EH (cell line): Measurements from ENCODE around the gene CD37.
"Not testable (repeated sequence)": the region's sequence is repeated elsewhere in the genome, so short reads cannot be mapped to it uniquely, and the experiment has no call there.

Experiments
- DNase-seq: peaks from one replicate; pipeline ENCODE4 v3.0.0-alpha.2; 2015; ENCODE audit warnings: low read depth

Gene CD37

DNA sequence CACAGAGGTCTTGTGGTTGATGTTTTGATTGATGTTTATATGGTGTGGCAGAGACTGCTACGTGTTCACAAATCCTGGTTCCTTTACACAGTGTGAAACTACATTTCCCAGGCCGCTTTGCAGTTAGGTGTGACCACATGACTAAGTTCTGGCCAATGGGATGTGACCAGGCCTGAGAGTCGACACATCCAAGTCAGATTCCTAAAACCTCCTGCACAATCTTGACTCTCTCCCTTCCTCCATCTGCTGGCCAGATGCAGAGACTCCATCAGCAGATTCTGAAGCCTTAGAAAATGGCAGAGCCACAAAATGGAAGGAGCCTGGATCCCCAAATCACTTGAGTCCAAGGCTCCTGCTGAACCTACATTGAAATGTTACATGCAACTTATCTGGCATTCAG, 12.6 kb downstream of the CD37 start:
- DNase-seq = peak; percentile 87

DNA sequence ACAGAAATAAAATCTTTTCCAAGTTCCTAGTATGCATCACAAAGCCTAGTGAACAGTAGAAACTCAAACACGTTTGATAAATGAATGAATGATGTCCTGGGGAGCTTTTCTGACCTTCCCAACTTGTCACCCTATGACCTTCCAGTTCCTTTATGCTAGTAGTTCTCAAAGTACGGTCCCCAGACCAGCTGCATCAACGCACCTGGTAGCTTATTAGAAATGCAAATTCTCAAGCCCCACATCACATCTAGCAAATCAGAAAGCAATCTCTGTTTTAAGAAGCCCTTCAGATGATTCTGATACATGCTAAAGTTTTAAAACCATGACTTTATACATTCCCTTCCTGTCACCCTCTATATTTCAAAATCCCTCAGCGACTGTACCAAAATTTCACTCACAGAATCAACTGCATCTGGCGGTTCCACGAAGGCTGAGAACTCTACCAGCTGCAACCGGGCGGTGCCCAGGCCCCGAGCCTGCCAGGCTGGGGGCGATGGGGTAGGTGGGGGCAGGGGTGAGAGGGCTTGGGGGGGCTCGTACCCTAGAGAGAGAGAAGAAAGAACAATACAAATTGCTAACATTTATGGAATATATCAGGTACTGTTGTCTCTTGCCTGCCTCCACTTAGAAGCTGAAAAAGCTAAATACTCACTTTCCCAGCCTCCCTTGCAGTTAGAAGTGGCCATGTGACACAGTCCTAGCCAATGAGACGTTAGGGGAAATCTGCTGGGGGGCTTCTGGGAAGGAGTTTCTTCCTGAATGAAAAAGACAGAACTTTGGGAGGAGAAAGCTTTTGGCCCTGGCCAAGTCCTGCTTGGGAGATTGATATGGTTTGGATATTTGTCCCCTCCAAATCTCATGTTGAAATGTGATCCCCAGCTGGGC, 13.3 kb downstream of the CD37 start:
- no peak for DNase-seq

DNA sequence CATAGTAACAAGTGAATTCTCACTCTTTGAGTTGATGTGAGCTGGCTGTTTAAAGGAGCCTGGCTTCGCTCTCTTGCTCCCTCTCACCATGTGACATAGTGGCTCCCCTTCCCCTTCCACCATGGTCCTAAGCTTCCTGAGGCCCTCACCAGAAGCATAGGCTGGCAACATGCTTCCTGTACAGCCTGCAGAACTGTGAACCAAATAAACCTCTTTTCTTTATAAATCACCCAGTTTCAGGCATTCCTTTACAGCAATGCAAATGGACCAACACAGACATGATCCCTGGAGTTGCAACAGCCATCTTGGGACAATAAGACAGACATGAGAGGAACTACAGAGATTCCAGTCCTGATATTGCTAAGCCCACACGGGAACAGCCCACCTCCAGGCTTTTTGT, 14.4 kb downstream of the CD37 start:
- no peak for DNase-seq

DNA sequence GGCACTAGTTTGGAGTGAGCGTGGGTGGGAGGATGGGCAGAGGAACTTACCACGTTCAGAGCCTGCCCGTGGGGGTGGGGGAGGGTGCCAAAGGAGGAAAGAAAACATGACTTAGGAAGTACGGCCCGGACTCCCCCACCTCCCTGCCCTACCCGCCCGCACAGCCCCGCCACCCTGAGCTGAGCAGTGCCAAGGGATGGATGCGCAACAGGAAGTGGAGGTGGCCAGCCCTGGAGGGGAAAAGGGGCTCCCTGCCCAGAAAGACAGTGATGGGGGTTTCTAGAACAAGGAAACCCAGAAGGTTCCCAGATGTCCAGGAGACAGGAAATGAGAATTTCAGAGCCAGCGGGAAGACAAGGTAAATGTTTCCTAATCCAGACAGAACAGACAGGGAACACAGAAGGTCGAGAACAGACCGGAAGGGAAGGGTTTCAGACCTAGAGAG, 20.7 kb downstream of the CD37 start:
- DNase-seq = peak; percentile 33

DNA sequence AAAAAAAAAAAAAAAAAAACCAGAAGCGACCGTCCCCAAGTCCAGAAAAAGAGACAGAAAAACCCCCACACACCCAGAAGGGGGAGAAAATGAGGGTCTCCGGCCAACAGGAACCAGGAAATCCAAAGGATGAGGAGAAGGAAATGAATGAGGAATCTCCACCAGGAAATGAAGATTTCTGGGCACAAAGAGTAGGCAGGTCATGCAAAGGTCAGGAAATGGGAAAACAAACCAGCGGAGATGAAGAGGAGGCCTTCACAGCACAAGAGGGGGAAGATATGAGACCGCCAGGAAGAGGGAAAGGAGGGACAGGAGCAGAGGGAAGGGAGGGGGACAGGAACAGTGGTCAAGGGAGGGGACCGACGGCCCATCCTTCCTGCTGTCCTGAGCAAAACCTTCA, 21.2 kb downstream of the CD37 start:
- peak; percentile 21 for DNase-seq

GRCh38 chr19:49357186-49357585, 22.0 kb downstream of the CD37 start:
- no peak for DNase-seq

DNA sequence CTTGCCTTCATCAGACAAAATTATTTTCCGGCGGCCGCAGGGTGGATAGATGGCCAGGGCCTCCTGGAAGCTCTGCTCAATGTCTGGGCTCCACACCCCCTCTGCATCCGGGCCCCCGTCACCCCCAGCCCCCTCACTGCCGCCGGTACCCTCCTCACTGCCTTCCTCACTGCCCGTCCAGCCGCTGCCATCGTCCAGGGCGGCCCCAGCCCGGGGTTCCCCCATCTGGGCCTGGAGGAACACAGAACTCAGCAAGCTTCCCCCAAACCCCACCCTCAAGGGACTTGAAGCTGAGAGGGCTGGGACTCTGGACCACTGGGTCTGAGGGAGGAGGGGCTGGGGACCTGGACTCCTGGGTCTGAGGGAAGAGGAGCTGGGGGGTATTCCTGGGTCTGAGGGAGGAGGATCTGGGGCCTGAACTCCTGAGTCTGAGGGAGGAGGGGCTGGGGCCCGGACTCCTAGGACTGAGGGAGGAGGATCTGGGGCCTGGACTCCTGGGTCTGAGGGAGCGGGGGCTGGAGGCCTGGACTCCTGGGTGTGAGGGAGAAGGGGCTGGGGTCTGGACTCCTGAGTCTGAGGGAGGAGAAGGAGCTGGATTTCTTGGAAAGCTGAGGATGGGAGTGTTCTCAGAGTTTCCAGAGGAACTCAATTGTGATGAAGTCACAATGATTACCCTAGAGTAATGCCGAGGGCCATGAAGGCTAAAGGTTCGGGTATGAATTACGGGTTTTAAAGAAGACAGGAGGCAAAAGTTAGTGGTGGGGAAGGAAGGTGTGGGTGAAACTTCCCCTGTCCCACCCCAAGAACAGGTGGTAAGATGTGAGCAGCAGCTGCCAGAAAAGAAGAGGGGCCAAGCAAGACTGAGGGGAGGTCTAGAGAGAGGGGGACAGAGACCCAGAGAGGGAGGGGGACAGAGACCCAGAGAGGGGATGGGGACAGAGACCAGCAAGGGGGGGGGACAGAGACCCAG, 24.9 kb downstream of the CD37 start:
- DNase-seq = peak; percentile 12

- peak; percentile 88 for DNase-seq
Measured at GRCh38 chr19:49361438-49362047, 26.3 kb downstream of the CD37 start.

DNA sequence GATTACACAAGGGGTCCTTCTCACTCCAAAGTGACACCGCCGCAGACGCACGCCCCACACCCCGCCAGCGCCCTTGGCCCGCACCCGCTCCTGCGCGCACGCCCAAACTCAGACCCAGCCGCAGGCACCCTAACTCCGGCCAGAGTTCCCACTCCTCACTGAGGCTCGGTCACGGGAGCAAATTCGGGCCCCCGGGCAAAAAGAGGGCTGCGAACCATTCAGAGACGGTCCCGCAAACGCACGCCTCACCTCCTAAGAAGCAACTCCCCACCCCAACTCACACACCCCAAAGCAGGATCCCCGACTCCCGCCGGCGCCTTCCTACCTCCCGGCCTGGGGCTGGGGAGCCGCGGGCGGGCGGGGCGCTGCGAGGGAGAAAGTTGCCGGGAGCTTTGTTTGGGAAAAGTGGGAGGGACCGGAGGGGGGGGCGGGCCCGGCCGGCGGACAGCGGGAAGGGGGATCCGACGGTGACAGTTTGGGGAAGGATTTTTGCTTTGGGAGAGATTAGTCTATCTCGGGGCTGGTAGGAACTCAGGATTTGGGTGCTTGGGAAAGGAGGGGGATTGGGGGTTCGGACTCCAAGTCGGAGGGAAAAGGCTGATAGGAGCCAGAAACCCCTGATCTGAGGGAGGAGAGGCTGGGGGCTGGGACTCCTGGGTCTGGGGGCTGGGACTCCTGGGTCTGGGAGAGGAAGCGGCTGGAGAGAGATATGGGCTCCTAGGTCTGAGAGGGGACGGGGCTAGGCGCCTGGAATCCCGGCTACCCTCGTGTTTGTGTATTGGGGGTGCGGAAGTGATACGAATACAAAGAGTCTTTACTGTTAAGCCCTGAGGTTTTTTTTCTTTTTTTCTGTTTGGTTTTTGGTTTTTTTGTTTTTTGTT, 27.1 kb downstream of the CD37 start, which contains the start of gene TEAD2:
TSS of gene TEAD2 (minus strand) at position 369 of the 881 bp plus-strand sequence. CDS start 2,341 bp downstream, outside the sequence.
- peak; percentile 71 for DNase-seq

- peak; percentile 69 for DNase-seq
Measured at GRCh38 chr19:49362929-49363267, 27.7 kb downstream of the CD37 start.

- DNase-seq = peak; percentile 99
Measured at GRCh38 chr19:49363268-49364082, 28.3 kb downstream of the CD37 start, which contains the start of gene DKKL1. Gene DKKL1, plus strand, starts transcription at chr19:49363877. Its CDS starts 122 bp downstream, at chr19:49363999.

DNA sequence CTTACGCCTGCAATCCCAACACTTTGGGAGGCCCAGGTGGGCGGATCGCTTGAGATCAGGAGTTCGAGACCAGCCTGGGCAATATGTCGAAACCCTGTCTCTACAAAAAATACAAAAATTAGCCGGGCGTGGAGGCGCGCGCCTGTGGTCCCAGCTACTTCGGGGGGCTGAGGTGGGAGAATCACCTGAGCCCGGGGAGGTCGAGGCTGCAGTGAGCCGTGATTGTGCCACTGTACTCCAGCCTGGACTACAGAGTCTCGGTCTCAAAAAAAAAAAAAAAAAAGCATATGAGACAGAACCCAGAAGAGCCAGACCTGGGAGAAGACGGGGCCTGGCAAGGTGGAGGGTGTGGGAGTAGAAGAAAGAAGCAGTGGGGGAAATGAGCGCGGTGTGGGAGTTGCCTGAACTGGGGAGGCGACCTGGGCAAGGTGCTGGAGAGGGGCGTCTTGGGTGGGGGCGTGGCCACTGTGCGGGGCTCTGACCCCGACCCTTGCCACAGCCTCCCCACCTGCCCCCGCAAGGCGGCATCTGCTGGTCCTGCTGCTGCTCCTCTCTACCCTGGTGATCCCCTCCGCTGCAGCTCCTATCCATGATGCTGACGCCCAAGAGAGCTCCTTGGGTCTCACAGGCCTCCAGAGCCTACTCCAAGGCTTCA, 29.0 kb downstream of the CD37 start:
- DNase-seq = no peak

DNA sequence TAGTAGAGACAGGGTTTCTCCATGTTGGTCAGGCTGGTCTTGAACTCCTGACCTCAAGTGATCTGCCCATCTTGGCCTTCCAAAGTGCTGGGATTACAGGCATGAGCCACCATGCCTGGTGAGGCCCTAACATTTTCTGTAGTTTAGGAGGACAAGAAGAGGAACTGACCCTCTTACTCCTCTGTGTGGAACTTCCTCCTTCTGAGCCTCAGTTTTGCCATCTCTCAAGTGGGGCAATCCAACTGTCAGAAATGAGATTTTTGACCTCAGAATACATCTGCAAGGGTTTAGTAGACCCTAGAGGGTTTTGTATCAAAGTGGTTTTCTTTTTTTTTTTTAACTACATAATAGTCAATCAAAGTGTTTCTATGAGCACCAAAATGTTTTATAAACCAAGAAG, 30.9 kb downstream of the CD37 start:
- no peak for DNase-seq

- no peak for DNase-seq
Measured at GRCh38 chr19:49368711-49369358, 33.6 kb downstream of the CD37 start.

DNA sequence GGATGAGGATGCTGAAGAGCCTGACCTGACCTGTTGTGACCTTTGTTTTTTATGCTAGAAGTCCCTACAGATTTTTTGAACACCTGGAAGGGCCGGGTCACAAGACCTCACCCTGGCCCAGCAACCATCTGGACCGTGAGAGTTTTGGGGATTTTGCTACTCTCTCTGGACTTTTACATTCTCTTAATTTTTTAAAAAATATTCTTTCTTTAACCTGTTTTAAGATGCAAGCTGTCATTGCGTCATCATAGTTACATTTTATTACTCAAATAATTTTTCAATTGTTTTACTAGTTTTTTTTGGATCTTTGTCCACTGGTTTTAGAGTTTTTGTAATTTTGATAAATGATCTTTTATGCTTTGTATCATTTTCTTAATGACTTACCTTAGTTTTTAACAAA, 36.0 kb downstream of the CD37 start:
- no peak for DNase-seq

DNA sequence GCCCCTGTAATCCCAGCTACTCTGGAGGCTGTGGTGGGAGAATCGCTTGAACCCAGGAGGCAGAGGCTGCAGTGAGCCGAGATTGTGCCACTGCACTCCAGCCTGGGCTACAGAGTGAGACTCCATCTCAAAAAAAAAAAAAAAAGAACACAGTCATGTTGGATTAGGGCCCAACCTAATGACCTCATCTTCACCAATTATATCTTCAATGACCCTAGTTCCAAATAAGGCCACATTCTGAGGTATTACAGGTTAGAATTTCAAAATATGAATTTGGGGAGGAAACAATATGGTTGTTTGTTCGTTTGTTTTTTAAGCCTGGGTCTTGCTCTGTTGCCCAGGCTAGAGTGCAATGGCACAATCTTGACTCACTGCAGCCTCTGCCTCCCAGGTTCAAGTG, 38.0 kb downstream of the CD37 start:
- DNase-seq = not testable (repeated sequence)

GRCh38 chr19:49374665-49375434, 39.6 kb downstream of the CD37 start:
- no peak for DNase-seq

- DNase-seq = no peak
Measured at GRCh38 chr19:49378512-49378911, 43.3 kb downstream of the CD37 start.
